Upper lobe of left lung (tissue), 6 donors: ENCODE measurements around the gene NHLRC4. TPM values are rescaled to one million over a fixed set of nuclear protein-coding genes. Genes with fewer than 3 reads are reported as not detected.
A peak's percentile ranks its signal among the peaks of the same experiment; 100 is the strongest.

Experiments
- ATAC-seq, 2 donors: fragments of 200-7000 bp; cut with Tn5 transposase; one replicate each; pipeline ENCODE4 v1.9.1; 2022; ENCODE audit warnings: mild to moderate bottlenecking in 2 of 2, moderate library complexity in 2 of 2; ENCODE audit not compliant: low FRiP score in 2 of 2
- DNase-seq, 2 donors: peaks; one replicate each; pipeline ENCODE4 v3.0.0-alpha.2; 2019 to 2020
- H3K27ac ChIP-seq, 4 donors: fragments of 200-600 bp; sonication (generic); one replicate each; pipeline ENCODE4 v1.5.1; 2016 to 2019
- H3K27me3 ChIP-seq, 4 donors: fragments of 200-600 bp; sonication (generic); one replicate each; pipeline ENCODE4 v1.5.1; 2017 to 2019
- H3K36me3 ChIP-seq, 4 donors: fragments of 200-600 bp; sonication (generic); one replicate each; pipeline ENCODE4 v1.5.1; 2016 to 2019
- H3K4me1 ChIP-seq, 4 donors: fragments of 200-600 bp; sonication (generic); one replicate each; pipeline ENCODE4 v1.5.1; 2018 to 2019
- H3K4me3 ChIP-seq, 4 donors: fragments of 200-600 bp; sonication (generic); one replicate each; pipeline ENCODE4 v1.5.1; 2017 to 2019; ENCODE audit warnings: mild to moderate bottlenecking in 2 of 4, moderate library complexity in 1 of 4
- H3K9me3 ChIP-seq, 4 donors: fragments of 200-600 bp; sonication (generic); one replicate each; pipeline ENCODE4 v1.5.1; 2018 to 2019
- CTCF ChIP-seq, 6 experiments: fragments of 450-650 bp in 4 of 6; fragments of 200-600 bp in 2 of 6; sonication (generic) in 2 of 6; IDR thresholded peaks; one replicate each; pipeline ENCODE4 v1.5.1; 2016 to 2019; ENCODE audit warnings: antibody characterized with exemption in 6 of 6
- EP300 ChIP-seq, 4 donors: sonication (generic); formaldehyde crosslinking; IDR thresholded peaks; one replicate each; pipeline ENCODE4 v1.5.1; 2017; ENCODE audit warnings: antibody characterized with exemption in 4 of 4, control low read depth in 2 of 4
- POLR2A ChIP-seq, 4 donors: fragments of 450-650 bp; IDR thresholded peaks; one replicate each; pipeline ENCODE4 v1.5.1; 2016 to 2017; ENCODE audit warnings: antibody characterized with exemption in 4 of 4, mild to moderate bottlenecking in 2 of 4
- POLR2AphosphoS5 ChIP-seq, 2 donors: sonication (generic); formaldehyde crosslinking; IDR thresholded peaks; one replicate each; pipeline ENCODE4 v1.5.1; 2017; ENCODE audit warnings: antibody characterized with exemption in 2 of 2
- WGBS, 2 donors: methylation state at CpG; one replicate each; pipeline ENCODE4 v1.1.5; 2017 to 2018; 5-methylcytosine and 5-hydroxymethylcytosine counted together
- total RNA-seq, 6 donors: library from RNA; depleted of rRNA in 4 of 6; stranded (reverse); fragments of >200 nt in 4 of 6; gene quantifications; one replicate each; pipeline versions ENCODE4 v1.1.0 to v1.2.1, GENCODE V29; 2016 to 2021
- donor health status: DM: no; HTN: no; CAD: no; lungs with moderate emphysema.
- donor health status: DM: no; HTN: yes; CAD: no; lungs with severe emphysema.

The NHLRC4 gene
- total RNA-seq, 6 donors from 2014 or later: 1.2 to 7.8 (median 3.3) TPM

GRCh38 chr16:578232-578869 is 11.5 kb downstream of the NHLRC4 start:
- peaks cover 7 to 8% (median 7%) of the 10 kb centered on the region in 4 donors for H3K4me1 ChIP-seq
- no peak overlapping the region for H3K4me3 ChIP-seq
- H3K36me3 ChIP-seq: peaks cover 5 to 41% (median 31%) of the 10 kb centered on the region in 4 donors
- WGBS, 2 donors: 83 to 89% methylated on average over 8 to 13 of the region's 24 CpGs
- ATAC-seq (no peak), DNase-seq (peak in 1 of 2 donors; percentile 78)
- no peaks in the 10 kb centered on the region for H3K27me3 ChIP-seq
- TF ChIP-seq POLR2A (IDR thresholded peaks at IDR 0.05) (no peak), POLR2AphosphoS5 (IDR thresholded peaks at IDR 0.05) (no peak), CTCF (IDR thresholded peaks at IDR 0.05) (no peak), EP300 (IDR thresholded peaks at IDR 0.05) (no peak)
- H3K27ac ChIP-seq: no peak overlapping the region
- H3K9me3 ChIP-seq: no peaks in the 10 kb centered on the region

- no peaks in the 10 kb centered on the region for H3K9me3 ChIP-seq
- peaks cover 5 to 39% (median 28%) of the 10 kb centered on the region in 4 donors for H3K36me3 ChIP-seq
- H3K4me1 ChIP-seq: peaks cover 7 to 8% (median 7%) of the 10 kb centered on the region in 4 donors
- TF ChIP-seq POLR2A (IDR thresholded peaks at IDR 0.05) (no peak), CTCF (IDR thresholded peaks at IDR 0.05) (peak; percentile 69 to 96 (median 90)), EP300 (IDR thresholded peaks at IDR 0.05) (no peak)
- peak; percentile 71 to 93 for DNase-seq
- no peaks in the 10 kb centered on the region for H3K27me3 ChIP-seq
- 41 to 90% methylated on average over 2 to 29 of the region's 34 CpGs for WGBS, 2 donors
- H3K27ac ChIP-seq: no peak overlapping the region
- H3K4me3 ChIP-seq: peak overlapping the region in 2 of 4 donors; percentile 14 to 37
- ATAC-seq: peak; percentile 77 to 90
Observed at GRCh38 chr16:578870-579405, 12.1 kb downstream of the NHLRC4 start.

- Histone ChIP-seq H3K27me3 (no peaks in the 10 kb centered on the region), H3K4me3 (no peak overlapping the region), H3K27ac (no peak overlapping the region), H3K9me3 (no peaks in the 10 kb centered on the region), H3K36me3 (peaks cover 0 to 25% (median 14%) of the 10 kb centered on the region in 4 donors), H3K4me1 (peaks cover 7 to 8% (median 7%) of the 10 kb centered on the region in 4 donors)
- DNase-seq (peak in 1 of 2 donors; percentile 74), ATAC-seq (no peak)
- 93 to 94% methylated on average over 11 to 27 of the region's 27 CpGs for WGBS, 2 donors
- no peak for TF ChIP-seq POLR2AphosphoS5 (IDR thresholded peaks at IDR 0.05)
- TF ChIP-seq CTCF (IDR thresholded peaks at IDR 0.05): no peak
- no peak for TF ChIP-seq POLR2A (IDR thresholded peaks at IDR 0.05)
- TF ChIP-seq EP300 (IDR thresholded peaks at IDR 0.05): no peak
Observed at GRCh38 chr16:580141-580945, 13.5 kb downstream of the NHLRC4 start.

- Histone ChIP-seq H3K27ac (no peak overlapping the region), H3K27me3 (no peaks in the 10 kb centered on the region), H3K36me3 (peaks cover 0 to 18% (median 8%) of the 10 kb centered on the region in 4 donors), H3K4me3 (no peak overlapping the region), H3K9me3 (no peaks in the 10 kb centered on the region), H3K4me1 (peaks cover 7 to 11% (median 8%) of the 10 kb centered on the region in 4 donors)
- WGBS, 2 donors: 97 to 98% methylated on average over 9 to 19 of the region's 19 CpGs
- no peak for DNase-seq
- TF ChIP-seq POLR2A (IDR thresholded peaks at IDR 0.05) (no peak), POLR2AphosphoS5 (IDR thresholded peaks at IDR 0.05) (no peak), EP300 (IDR thresholded peaks at IDR 0.05) (no peak), CTCF (IDR thresholded peaks at IDR 0.05) (no peak)
- ATAC-seq: no peak
Observed at GRCh38 chr16:580946-581498, 14.2 kb downstream of the NHLRC4 start.
